HCT116 (cell line): ENCODE measurements around the gene LIPG. TPM values are rescaled to one million over a fixed set of nuclear protein-coding genes. Genes with fewer than 3 reads are reported as not detected.

Experiments used
- ATAC-seq: fragments of 200-7000 bp; cut with Tn5 transposase; 2 replicates; pipeline ENCODE4 v1.9.1; 2020; ENCODE audit warnings: mild to moderate bottlenecking, moderate library complexity
- BruUV-seq: library from RNA; stranded (reverse); fragments of 400-500 nt; replicated peaks from 2 replicates; lab custom pipeline; 2021; lab: Mats Ljungman, UMichigan
- CTCF ChIA-PET: fragments of 300-600 bp; sonication (Branson Sonifier 250); formaldehyde crosslinking; loops from one replicate; lab custom pipeline; 2021; ENCODE audit warnings: antibody characterized with exemption; lab: Charles Lee
- POLR2A ChIA-PET: fragments of 300-600, 350-600 bp; sonication (Branson Sonifier 250); formaldehyde crosslinking; loops from one replicate; lab custom pipeline; 2021; ENCODE audit warnings: antibody characterized with exemption; lab: Charles Lee
- RAD21 ChIA-PET, 2 experiments: fragments of 300-600 bp; sonication (Branson Sonifier 250); formaldehyde crosslinking; loops; one replicate each; lab custom pipeline; 2023; ENCODE audit warnings: low total read pairs in 2 of 2; ENCODE audit not compliant: uncharacterized antibody in 2 of 2, unreplicated experiment in 2 of 2, low non-redundant PET in 1 of 2; lab: Charles Lee
- DNase-seq: peaks from one replicate; pipeline ENCODE4 v3.0.0-alpha.2; 2010; ENCODE audit warnings: low read depth, low spot score
- H2AFZ ChIP-seq: fragments of 200-600 bp; shearing (Covaris generic), sonication (generic); 2 replicates; pipeline ENCODE4 v1.6.1; 2017; ENCODE audit warnings: low read depth, mixed run types, mixed read lengths, antibody characterized with exemption, low read length; ENCODE audit not compliant: poor library complexity, severe bottlenecking
- H3K27ac ChIP-seq: 2 replicates; pipeline ENCODE4 v1.5.1; 2012; ENCODE audit warnings: low read depth, low read length
- H3K27me3 ChIP-seq: fragments of 200-600 bp; sonication (generic); 2 replicates; pipeline ENCODE4 v1.6.1; 2016; ENCODE audit warnings: mixed run types, low read length, mixed read lengths; ENCODE audit not compliant: insufficient read depth
- H3K36me3 ChIP-seq, 2 experiments: fragments of 200-500 bp in 1 of 2; fragments of 200-600 bp in 1 of 2; sonication (Bioruptor generic) in 1 of 2; sonication (generic) in 1 of 2; 2 replicates each; pipeline versions ENCODE4 v1.5.1 to v1.6.1; 2014 to 2016; ENCODE audit warnings: low read length in 2 of 2, inconsistent platforms in 1 of 2, mixed read lengths in 1 of 2, mixed run types in 1 of 2; ENCODE audit not compliant: insufficient read depth in 2 of 2, control insufficient read depth in 1 of 2
- H3K4me1 ChIP-seq, 2 experiments: fragments of 200-600 bp in 1 of 2; sonication (generic) in 1 of 2; 2 replicates each; pipeline versions ENCODE4 v1.5.1 to v1.6.1; 2012 to 2017; ENCODE audit warnings: low read length in 2 of 2, inconsistent platforms in 1 of 2, mild to moderate bottlenecking in 1 of 2, mixed read lengths in 1 of 2, mixed run types in 1 of 2, moderate library complexity in 1 of 2; ENCODE audit not compliant: insufficient read depth in 2 of 2, control insufficient read depth in 1 of 2
- H3K4me2 ChIP-seq: fragments of 200-600 bp; sonication (generic); 2 replicates; pipeline ENCODE4 v1.6.1; 2017; ENCODE audit warnings: mixed run types, low read length, mixed read lengths
- H3K4me3 ChIP-seq, 2 experiments: fragments of 200-600 bp in 1 of 2; sonication (generic) in 1 of 2; replicated peaks in 1 of 2; 2 replicates each; pipeline ENCODE4 v1.5.1; 2011 to 2016; ENCODE audit warnings: low read length in 2 of 2, control low read depth in 1 of 2, low read depth in 1 of 2, mild to moderate bottlenecking in 1 of 2, mixed read lengths in 1 of 2, mixed run types in 1 of 2
- H3K79me2 ChIP-seq: fragments of 200-600 bp; sonication (generic); 2 replicates; pipeline ENCODE4 v1.6.1; 2017; ENCODE audit warnings: mild to moderate bottlenecking, mixed run types, low read length, moderate library complexity, mixed read lengths; ENCODE audit not compliant: insufficient read depth
- H3K9ac ChIP-seq: fragments of 200-600 bp; sonication (generic); 2 replicates; pipeline ENCODE4 v1.6.1; 2016; ENCODE audit warnings: low read length, mixed read lengths
- H3K9me2 ChIP-seq: fragments of 200-600 bp; sonication (generic), shearing (Covaris generic); 2 replicates; pipeline ENCODE4 v1.6.1; 2017; ENCODE audit warnings: mixed run types, mild to moderate bottlenecking, moderate library complexity; ENCODE audit not compliant: insufficient read depth
- H3K9me3 ChIP-seq, 2 experiments: fragments of 200-500 bp in 1 of 2; fragments of 200-600 bp in 1 of 2; sonication (Bioruptor generic) in 1 of 2; sonication (generic) in 1 of 2; 2 replicates each; pipeline ENCODE4 v1.6.1; 2014 to 2017; ENCODE audit warnings: low read length in 2 of 2, mixed read lengths in 2 of 2, inconsistent platforms in 1 of 2, low read depth in 1 of 2, mild to moderate bottlenecking in 1 of 2, mixed run types in 1 of 2, moderate library complexity in 1 of 2; ENCODE audit not compliant: control insufficient read depth in 1 of 2, insufficient read depth in 1 of 2
- H4K20me1 ChIP-seq: fragments of 200-600 bp; sonication (generic), shearing (Covaris generic); 2 replicates; pipeline ENCODE4 v1.6.1; 2017; ENCODE audit warnings: mixed run types, mild to moderate bottlenecking, moderate library complexity; ENCODE audit not compliant: insufficient read depth
- CBX3 ChIP-seq: IDR thresholded peaks from 2 replicates; pipeline ENCODE4 v1.6.1; 2012; ENCODE audit warnings: low read depth
- CEBPB ChIP-seq: IDR thresholded peaks from 2 replicates; pipeline ENCODE4 v1.6.1; 2012; ENCODE audit warnings: low read depth
- EGR1 ChIP-seq: IDR thresholded peaks from 2 replicates; pipeline ENCODE4 v1.6.1; 2012; ENCODE audit warnings: low read depth
- ELF1 ChIP-seq: IDR thresholded peaks from 2 replicates; pipeline ENCODE4 v1.6.1; 2012; ENCODE audit warnings: low read depth, borderline replicate concordance
- EZH2 ChIP-seq: fragments of 200-600 bp; sonication (generic); IDR thresholded peaks from 2 replicates; pipeline ENCODE4 v1.6.1; 2017; ENCODE audit warnings: antibody characterized with exemption, mixed run types
- EZH2phosphoT487 ChIP-seq: fragments of 200-600 bp; IDR thresholded peaks from 2 replicates; pipeline ENCODE4 v1.6.1; 2018; ENCODE audit warnings: antibody characterized with exemption, borderline replicate concordance
- FOSL1 ChIP-seq: IDR thresholded peaks from 2 replicates; pipeline ENCODE4 v1.6.1; 2012; ENCODE audit warnings: low read depth
- JUND ChIP-seq: IDR thresholded peaks from 2 replicates; pipeline ENCODE4 v1.6.1; 2012
- POLR2A ChIP-seq: IDR thresholded peaks from 2 replicates; pipeline ENCODE4 v1.7.0; 2011; ENCODE audit warnings: borderline replicate concordance; ENCODE audit not compliant: insufficient read depth, insufficient read length; ENCODE audit errors: extremely low read depth
- POLR2AphosphoS5 ChIP-seq: IDR thresholded peaks from 2 replicates; pipeline ENCODE4 v1.6.1; 2011; ENCODE audit warnings: mild to moderate bottlenecking, low read depth, low read length, moderate library complexity
- RAD21 ChIP-seq: IDR thresholded peaks from 2 replicates; pipeline ENCODE4 v1.6.1; 2012; ENCODE audit warnings: low read depth, mild to moderate bottlenecking
- SIN3A ChIP-seq: IDR thresholded peaks from 2 replicates; pipeline ENCODE4 v1.6.1; 2012; ENCODE audit warnings: low read depth
- SP1 ChIP-seq: IDR thresholded peaks from 2 replicates; pipeline ENCODE4 v1.6.1; 2012; ENCODE audit warnings: low read depth
- SRF ChIP-seq: IDR thresholded peaks from 2 replicates; pipeline ENCODE4 v1.6.1; 2012; ENCODE audit warnings: low read depth
- YY1 ChIP-seq: IDR thresholded peaks from 2 replicates; pipeline ENCODE4 v1.6.1; 2011; ENCODE audit warnings: low read length, low read depth, moderate library complexity, mild to moderate bottlenecking; ENCODE audit not compliant: insufficient replicate concordance; ENCODE audit errors: extremely low read depth
- ZFX ChIP-seq: fragments of 450-650 bp; IDR thresholded peaks from 2 replicates; pipeline ENCODE4 v1.6.1; 2017
- intact Hi-C: fragments of 100-400 bp; cut with micrococcal nuclease; formaldehyde crosslinking; loops from 2 replicates; pipeline ENCODE4 v1.10.0; 2022
- total RNA-seq: library from RNA; stranded (reverse); gene quantifications from one replicate; pipeline ENCODE4 v1.2.1, GENCODE V29; 2021; ENCODE audit not compliant: unreplicated experiment
- TF ChIP-seq, protein P1 (sequence below): IDR thresholded peaks from 2 replicates; pipeline ENCODE4 v1.6.1; 2012; ENCODE audit warnings: low read depth
- TF ChIP-seq, protein P2 (sequence below): IDR thresholded peaks from 2 replicates; pipeline ENCODE4 v1.6.1; 2012
- TF ChIP-seq, protein P3 (sequence below), 3 experiments: fragments of 200-600 bp in 1 of 3; sonication (generic) in 1 of 3; IDR thresholded peaks in 2 of 3; conservative IDR thresholded peaks in 1 of 3; 2 replicates each; pipeline ENCODE4 v1.5.1; 2012 to 2017; ENCODE audit warnings: low read depth in 2 of 3, low read length in 2 of 3, antibody characterized with exemption in 1 of 3, borderline replicate concordance in 1 of 3, control low read depth in 1 of 3, mild to moderate bottlenecking in 1 of 3, mixed read lengths in 1 of 3, mixed run types in 1 of 3, moderate library complexity in 1 of 3; ENCODE audit not compliant: insufficient read depth in 1 of 3
- TF ChIP-seq, protein P4 (sequence below): IDR thresholded peaks from 2 replicates; pipeline ENCODE4 v1.6.1; 2012

LIPG gene
- total RNA-seq, 1 experiment from 2014 or later: 2.6 TPM

DNA sequence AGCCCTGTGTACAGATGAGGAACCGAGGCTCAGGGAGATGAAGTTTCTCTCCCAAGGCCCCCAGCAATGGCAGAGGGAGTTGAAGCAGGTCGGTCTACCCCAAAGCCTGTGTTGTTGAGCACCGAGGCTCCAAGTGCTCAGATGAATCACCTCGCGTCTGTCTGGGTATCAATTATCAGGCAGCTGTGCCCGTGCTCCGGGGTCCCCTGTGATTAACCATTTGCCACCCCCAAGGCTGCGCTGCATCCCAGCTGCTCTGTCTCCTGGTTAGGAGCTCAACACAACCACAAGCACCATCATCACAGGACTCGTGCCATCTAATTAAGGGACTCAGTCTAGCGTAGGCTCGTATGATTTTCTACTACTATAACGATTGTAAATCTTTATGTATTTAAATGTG, 27.1 kb downstream of the LIPG start:
- Histone ChIP-seq H3K9me2 (no peaks in the 10 kb centered on the region), H3K9me3 (no peaks in the 10 kb centered on the region), H2AFZ (no peak overlapping the region), H4K20me1 (no peaks in the 10 kb centered on the region), H3K27ac (no peak overlapping the region), H3K4me1 (no peaks in the 10 kb centered on the region), H3K36me3 (no peaks in the 10 kb centered on the region), H3K4me2 (no peak overlapping the region), H3K4me3 (no peak overlapping the region), H3K27me3 (no peaks in the 10 kb centered on the region; the same call in 1 of the 2 replicates), H3K79me2 (no peaks in the 10 kb centered on the region), H3K9ac (no peak overlapping the region)
- BruUV-seq: no TSS peak
- ChIA-PET RAD21 (no interaction called here), CTCF (no interaction called here), POLR2A (no interaction called here)
- TF ChIP-seq EZH2phosphoT487 (no peak), EZH2 (no peak), EGR1 (no peak), SRF (no peak), POLR2AphosphoS5 (no peak), POLR2A (no peak), ELF1 (no peak), RAD21 (no peak), SP1 (no peak), CEBPB (no peak), SIN3A (no peak), YY1 (no peak), JUND (no peak), ZFX (no peak), FOSL1 (no peak), CBX3 (no peak)
- TF ChIP-seq, protein P1, sequence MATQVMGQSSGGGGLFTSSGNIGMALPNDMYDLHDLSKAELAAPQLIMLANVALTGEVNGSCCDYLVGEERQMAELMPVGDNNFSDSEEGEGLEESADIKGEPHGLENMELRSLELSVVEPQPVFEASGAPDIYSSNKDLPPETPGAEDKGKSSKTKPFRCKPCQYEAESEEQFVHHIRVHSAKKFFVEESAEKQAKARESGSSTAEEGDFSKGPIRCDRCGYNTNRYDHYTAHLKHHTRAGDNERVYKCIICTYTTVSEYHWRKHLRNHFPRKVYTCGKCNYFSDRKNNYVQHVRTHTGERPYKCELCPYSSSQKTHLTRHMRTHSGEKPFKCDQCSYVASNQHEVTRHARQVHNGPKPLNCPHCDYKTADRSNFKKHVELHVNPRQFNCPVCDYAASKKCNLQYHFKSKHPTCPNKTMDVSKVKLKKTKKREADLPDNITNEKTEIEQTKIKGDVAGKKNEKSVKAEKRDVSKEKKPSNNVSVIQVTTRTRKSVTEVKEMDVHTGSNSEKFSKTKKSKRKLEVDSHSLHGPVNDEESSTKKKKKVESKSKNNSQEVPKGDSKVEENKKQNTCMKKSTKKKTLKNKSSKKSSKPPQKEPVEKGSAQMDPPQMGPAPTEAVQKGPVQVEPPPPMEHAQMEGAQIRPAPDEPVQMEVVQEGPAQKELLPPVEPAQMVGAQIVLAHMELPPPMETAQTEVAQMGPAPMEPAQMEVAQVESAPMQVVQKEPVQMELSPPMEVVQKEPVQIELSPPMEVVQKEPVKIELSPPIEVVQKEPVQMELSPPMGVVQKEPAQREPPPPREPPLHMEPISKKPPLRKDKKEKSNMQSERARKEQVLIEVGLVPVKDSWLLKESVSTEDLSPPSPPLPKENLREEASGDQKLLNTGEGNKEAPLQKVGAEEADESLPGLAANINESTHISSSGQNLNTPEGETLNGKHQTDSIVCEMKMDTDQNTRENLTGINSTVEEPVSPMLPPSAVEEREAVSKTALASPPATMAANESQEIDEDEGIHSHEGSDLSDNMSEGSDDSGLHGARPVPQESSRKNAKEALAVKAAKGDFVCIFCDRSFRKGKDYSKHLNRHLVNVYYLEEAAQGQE: no peak
- TF ChIP-seq, protein P2, sequence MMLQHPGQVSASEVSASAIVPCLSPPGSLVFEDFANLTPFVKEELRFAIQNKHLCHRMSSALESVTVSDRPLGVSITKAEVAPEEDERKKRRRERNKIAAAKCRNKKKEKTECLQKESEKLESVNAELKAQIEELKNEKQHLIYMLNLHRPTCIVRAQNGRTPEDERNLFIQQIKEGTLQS: no peak
- TF ChIP-seq, protein P3, sequence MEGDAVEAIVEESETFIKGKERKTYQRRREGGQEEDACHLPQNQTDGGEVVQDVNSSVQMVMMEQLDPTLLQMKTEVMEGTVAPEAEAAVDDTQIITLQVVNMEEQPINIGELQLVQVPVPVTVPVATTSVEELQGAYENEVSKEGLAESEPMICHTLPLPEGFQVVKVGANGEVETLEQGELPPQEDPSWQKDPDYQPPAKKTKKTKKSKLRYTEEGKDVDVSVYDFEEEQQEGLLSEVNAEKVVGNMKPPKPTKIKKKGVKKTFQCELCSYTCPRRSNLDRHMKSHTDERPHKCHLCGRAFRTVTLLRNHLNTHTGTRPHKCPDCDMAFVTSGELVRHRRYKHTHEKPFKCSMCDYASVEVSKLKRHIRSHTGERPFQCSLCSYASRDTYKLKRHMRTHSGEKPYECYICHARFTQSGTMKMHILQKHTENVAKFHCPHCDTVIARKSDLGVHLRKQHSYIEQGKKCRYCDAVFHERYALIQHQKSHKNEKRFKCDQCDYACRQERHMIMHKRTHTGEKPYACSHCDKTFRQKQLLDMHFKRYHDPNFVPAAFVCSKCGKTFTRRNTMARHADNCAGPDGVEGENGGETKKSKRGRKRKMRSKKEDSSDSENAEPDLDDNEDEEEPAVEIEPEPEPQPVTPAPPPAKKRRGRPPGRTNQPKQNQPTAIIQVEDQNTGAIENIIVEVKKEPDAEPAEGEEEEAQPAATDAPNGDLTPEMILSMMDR (IDR thresholded peaks at IDR 0.05 in 2 of 3, conservative IDR thresholded peaks at IDR 0.05 in 1 of 3; ENCODE audit: borderline replicate concordance in 1 of 3, insufficient read depth in 1 of 3, low read depth in 2 of 3, low read length in 2 of 3): no peak
- TF ChIP-seq, protein P4, sequence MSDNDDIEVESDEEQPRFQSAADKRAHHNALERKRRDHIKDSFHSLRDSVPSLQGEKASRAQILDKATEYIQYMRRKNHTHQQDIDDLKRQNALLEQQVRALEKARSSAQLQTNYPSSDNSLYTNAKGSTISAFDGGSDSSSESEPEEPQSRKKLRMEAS: no peak
- intact Hi-C loops: no loop called here
- DNase-seq (no peak), ATAC-seq (no peak)
